Measurements from ENCODE around the gene PLEKHG3.

GRCh38 chr14:64674829-64675228 is 29.4 kb upstream of the PLEKHG3 start:
- TF ChIP-seq CTCF (IDR thresholded peaks at IDR 0.05; ENCODE audit: low read depth, low read length, poor library complexity, severe bottlenecking) = no peak
- TF ChIP-seq EZH2phosphoT487 (IDR thresholded peaks at IDR 0.05; ENCODE audit: borderline replicate concordance, low read length) = no peak
